Measurements from ENCODE around the gene ADRA2B.
"Not testable (repeated sequence)": the region's sequence is repeated elsewhere in the genome, so short reads cannot be mapped to it uniquely, and the experiment has no call there.

DNA sequence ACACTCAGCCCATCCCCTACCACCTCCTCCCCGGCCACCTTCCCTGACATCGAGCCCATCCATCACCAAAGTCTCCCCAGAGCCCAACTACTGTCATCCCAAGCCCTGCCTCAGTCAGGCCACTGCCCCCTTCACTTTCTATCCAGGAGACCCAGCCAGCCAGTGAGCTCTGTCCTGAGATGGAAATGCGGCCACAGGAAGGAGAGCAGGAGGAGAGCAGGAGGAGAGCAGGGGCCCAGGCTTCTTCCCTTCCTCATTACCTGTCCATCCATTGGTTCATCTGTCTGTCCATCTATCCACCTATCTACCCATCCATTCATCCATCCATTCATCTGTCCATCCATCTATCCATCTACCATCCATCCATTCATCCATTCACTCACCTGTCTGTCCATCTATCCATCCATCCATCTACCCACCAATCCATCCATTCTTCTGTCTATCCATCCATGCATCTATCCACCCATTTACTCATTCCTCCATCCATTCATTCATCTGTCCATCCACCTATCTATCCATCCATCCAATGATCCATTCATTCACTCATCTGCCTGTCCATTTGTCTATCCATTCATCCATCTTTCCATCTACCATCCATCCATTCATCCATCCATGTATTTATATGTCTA lies 52.2 kb downstream of the ADRA2B start:
- not testable (repeated sequence) for TF ChIP-seq CTCF (IDR thresholded peaks at IDR 0.05 in 2 of 3, conservative IDR thresholded peaks at IDR 0.05 in 1 of 3; ENCODE audit: borderline replicate concordance in 1 of 3, insufficient read depth in 1 of 3, low read depth in 2 of 3, low read length in 2 of 3); POLR2AphosphoS5 (IDR thresholded peaks at IDR 0.05; ENCODE audit: low read depth, low read length); CEBPB (IDR thresholded peaks at IDR 0.05; ENCODE audit: low read depth); POLR2A (IDR thresholded peaks at IDR 0.05; ENCODE audit: borderline replicate concordance, extremely low read depth, insufficient read depth, insufficient read length); EZH2phosphoT487 (IDR thresholded peaks at IDR 0.05; ENCODE audit: borderline replicate concordance); EGR1 (IDR thresholded peaks at IDR 0.05; ENCODE audit: low read depth); SIN3A (IDR thresholded peaks at IDR 0.05; ENCODE audit: low read depth); ZNF274 (IDR thresholded peaks at IDR 0.05; ENCODE audit: low read depth, low read length); FOSL1 (IDR thresholded peaks at IDR 0.05; ENCODE audit: low read depth); EZH2 (IDR thresholded peaks at IDR 0.05); MAX (IDR thresholded peaks at IDR 0.05); RAD21 (IDR thresholded peaks at IDR 0.05; ENCODE audit: low read depth); JUND (IDR thresholded peaks at IDR 0.05)
- TF ChIP-seq, protein P1, sequence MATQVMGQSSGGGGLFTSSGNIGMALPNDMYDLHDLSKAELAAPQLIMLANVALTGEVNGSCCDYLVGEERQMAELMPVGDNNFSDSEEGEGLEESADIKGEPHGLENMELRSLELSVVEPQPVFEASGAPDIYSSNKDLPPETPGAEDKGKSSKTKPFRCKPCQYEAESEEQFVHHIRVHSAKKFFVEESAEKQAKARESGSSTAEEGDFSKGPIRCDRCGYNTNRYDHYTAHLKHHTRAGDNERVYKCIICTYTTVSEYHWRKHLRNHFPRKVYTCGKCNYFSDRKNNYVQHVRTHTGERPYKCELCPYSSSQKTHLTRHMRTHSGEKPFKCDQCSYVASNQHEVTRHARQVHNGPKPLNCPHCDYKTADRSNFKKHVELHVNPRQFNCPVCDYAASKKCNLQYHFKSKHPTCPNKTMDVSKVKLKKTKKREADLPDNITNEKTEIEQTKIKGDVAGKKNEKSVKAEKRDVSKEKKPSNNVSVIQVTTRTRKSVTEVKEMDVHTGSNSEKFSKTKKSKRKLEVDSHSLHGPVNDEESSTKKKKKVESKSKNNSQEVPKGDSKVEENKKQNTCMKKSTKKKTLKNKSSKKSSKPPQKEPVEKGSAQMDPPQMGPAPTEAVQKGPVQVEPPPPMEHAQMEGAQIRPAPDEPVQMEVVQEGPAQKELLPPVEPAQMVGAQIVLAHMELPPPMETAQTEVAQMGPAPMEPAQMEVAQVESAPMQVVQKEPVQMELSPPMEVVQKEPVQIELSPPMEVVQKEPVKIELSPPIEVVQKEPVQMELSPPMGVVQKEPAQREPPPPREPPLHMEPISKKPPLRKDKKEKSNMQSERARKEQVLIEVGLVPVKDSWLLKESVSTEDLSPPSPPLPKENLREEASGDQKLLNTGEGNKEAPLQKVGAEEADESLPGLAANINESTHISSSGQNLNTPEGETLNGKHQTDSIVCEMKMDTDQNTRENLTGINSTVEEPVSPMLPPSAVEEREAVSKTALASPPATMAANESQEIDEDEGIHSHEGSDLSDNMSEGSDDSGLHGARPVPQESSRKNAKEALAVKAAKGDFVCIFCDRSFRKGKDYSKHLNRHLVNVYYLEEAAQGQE (IDR thresholded peaks at IDR 0.05; ENCODE audit: low read depth): not testable (repeated sequence)

Measured in HCT116 (cell line).